T follicular helper cell (primary cell): ENCODE results near the gene C1QB.

Source experiments
- DNase-seq: peaks from one replicate; pipeline ENCODE4 v3.0.0-alpha.2; 2020; ENCODE audit warnings: low read depth
- total RNA-seq, 2 experiments: gene quantifications; one replicate each; lab custom pipeline; 2026; lab: John Stamatoyannopoulos, UW

The C1QB gene
- total RNA-seq = 0 reads per million in 2 experiments

- DNase-seq = no peak
Measured at GRCh38 chr1:22652881-22653316, at the start of gene C1QB. TSS of gene C1QB (plus strand) at chr1:22653236. CDS start at chr1:22659463, 6,227 bp downstream.

GRCh38 chr1:22606161-22606560 lies 46.9 kb upstream of the C1QB start:
- DNase-seq = no peak

GRCh38 chr1:22607154-22607553 lies 45.9 kb upstream of the C1QB start:
- DNase-seq = no peak

GRCh38 chr1:22608361-22608760 lies 44.7 kb upstream of the C1QB start:
- no peak for DNase-seq

GRCh38 chr1:22609291-22609690 lies 43.7 kb upstream of the C1QB start:
- no peak for DNase-seq

GRCh38 chr1:22611530-22611947 lies 41.5 kb upstream of the C1QB start:
- DNase-seq = no peak

- DNase-seq = no peak
Measured at GRCh38 chr1:22612671-22613571, 40.1 kb upstream of the C1QB start.

- DNase-seq = no peak
Measured at GRCh38 chr1:22613572-22613918, 39.5 kb upstream of the C1QB start.

GRCh38 chr1:22613951-22614350 lies 39.1 kb upstream of the C1QB start:
- DNase-seq = no peak

GRCh38 chr1:22615886-22616285 lies 37.1 kb upstream of the C1QB start:
- DNase-seq = no peak

- DNase-seq = no peak
Measured at GRCh38 chr1:22616571-22616970, 36.5 kb upstream of the C1QB start.

- DNase-seq = no peak
Measured at GRCh38 chr1:22618056-22618455, 35.0 kb upstream of the C1QB start.

- DNase-seq = no peak
Measured at GRCh38 chr1:22619252-22619651, 33.8 kb upstream of the C1QB start.

GRCh38 chr1:22619798-22620197 lies 33.2 kb upstream of the C1QB start:
- DNase-seq = no peak

GRCh38 chr1:22621761-22622160 lies 31.3 kb upstream of the C1QB start:
- DNase-seq = no peak

GRCh38 chr1:22625262-22625925 lies 27.6 kb upstream of the C1QB start:
- no peak for DNase-seq

GRCh38 chr1:22626237-22627157 lies 26.5 kb upstream of the C1QB start:
- DNase-seq = no peak

- no peak for DNase-seq
Measured at GRCh38 chr1:22627331-22627730, 25.7 kb upstream of the C1QB start.

GRCh38 chr1:22628698-22629444 lies 24.2 kb upstream of the C1QB start:
- no peak for DNase-seq

- no peak for DNase-seq
Measured at GRCh38 chr1:22629886-22630285, 23.1 kb upstream of the C1QB start.

- no peak for DNase-seq
Measured at GRCh38 chr1:22633697-22634463, 19.2 kb upstream of the C1QB start.
